ENCODE measurements around the gene GFRA1.
A peak's percentile ranks its signal among the peaks of the same experiment; 100 is the strongest.

Gene GFRA1

GRCh38 chr10:116270771-116271592 lies 2.0 kb downstream of the GFRA1 start:
- no peak for DNase-seq

- DNase-seq: no peak
These were observed 2.8 kb downstream of the GFRA1 start for GRCh38 chr10:116270126-116270770.

DNA sequence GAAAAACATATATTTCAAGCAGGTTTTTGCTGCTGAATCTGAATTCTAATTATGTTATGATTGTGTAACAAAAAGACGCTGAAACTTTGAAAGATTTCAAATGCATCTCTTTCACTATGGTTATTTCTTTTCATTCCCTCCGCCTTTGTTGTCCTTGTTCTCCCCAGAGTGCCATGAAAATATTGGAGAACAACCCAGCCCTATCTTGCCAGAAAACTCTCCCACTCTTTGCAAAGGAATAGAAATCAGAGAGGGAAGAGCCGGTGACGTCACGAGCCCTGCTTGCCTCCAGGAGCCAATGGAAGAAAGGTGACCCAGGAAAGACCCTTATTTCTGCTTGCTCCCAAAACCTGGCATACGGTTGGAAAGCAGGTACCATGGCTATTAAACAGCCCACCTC lies 3.4 kb downstream of the GFRA1 start:
- no peak for DNase-seq

DNA sequence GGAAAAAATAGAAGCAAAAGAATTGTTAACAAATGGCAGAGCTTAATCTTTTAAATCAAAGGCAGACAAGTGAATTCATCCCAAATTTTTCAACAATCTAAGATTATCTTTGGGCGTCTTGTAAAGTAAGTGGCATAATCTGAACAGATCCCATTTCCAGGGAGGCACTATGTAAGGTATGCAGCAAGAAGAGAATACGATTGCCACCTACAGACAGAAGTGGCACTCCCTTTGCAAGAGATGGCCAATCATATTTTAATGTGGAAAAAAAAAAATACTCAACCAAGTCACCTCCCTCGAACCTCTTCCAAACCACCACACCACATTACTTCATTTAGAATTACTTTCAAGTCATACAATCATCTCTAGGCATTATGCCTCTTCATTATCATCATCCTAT lies 4.0 kb downstream of the GFRA1 start:
- DNase-seq: no peak

DNA sequence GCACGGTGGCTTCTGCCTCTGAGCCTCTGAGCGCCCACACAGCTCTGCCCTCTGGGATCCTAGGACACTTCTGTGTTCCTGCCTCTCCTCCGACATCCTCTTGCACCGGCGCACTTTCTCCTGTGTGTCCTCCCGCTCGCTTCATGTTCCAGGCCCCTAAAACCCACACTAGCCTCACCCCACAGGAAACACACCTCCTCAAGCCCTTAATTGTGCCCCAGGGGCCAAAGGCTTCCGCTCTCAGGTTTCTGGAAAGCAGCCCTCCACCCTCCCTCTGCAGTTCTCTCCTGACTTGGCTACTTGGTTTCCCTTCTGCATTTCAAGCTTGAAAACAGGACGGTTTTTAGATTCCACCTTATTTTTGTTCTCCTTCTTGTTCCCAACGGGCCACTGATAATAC lies 7.3 kb downstream of the GFRA1 start:
- peak; percentile 67 for DNase-seq

GRCh38 chr10:116263870-116264655 lies 8.9 kb downstream of the GFRA1 start:
- DNase-seq: peak; percentile 65

GRCh38 chr10:116262678-116263077 lies 10.3 kb downstream of the GFRA1 start:
- DNase-seq: no peak

- DNase-seq: no peak
These were observed 12.4 kb downstream of the GFRA1 start for GRCh38 chr10:116260599-116260998.

DNA sequence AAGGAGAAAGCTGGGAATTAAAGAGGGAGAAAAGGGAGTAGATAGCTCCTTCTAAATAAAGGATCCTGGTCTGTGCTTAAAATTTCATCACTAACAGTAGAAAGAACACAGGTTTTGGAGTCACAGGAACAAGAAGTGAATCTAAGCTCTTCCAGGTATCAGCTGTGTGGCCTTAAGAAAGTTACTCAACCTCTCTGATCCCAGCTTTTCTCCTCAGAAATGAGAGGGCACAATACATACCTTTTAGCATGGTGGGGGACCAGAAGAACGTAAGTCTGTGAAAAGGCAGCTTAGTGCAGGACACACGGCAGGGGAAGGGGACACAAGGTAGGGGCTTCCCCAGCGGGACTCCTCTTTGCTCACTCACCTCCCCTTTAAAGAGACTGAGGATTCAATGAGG lies 13.4 kb downstream of the GFRA1 start:
- DNase-seq: no peak

DNA sequence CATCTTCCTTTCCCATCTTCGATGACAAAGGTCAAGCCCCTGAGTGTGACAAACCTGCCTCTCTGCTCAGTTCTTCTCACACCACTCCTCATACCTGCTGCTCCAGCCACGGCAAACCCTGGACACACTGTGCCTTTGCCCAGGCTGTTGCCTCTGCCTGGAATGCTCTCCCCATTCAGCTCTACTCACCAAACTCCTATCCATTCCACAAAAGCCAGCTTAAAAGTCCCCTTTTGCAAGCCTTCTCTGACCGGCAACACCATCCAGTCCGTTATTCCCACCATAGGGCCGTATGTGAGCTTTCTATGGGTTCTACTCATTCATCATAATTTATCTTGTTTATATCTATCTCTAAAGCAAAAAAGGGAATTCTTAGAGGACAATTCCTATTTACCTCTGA lies 15.2 kb downstream of the GFRA1 start:
- DNase-seq: no peak

DNA sequence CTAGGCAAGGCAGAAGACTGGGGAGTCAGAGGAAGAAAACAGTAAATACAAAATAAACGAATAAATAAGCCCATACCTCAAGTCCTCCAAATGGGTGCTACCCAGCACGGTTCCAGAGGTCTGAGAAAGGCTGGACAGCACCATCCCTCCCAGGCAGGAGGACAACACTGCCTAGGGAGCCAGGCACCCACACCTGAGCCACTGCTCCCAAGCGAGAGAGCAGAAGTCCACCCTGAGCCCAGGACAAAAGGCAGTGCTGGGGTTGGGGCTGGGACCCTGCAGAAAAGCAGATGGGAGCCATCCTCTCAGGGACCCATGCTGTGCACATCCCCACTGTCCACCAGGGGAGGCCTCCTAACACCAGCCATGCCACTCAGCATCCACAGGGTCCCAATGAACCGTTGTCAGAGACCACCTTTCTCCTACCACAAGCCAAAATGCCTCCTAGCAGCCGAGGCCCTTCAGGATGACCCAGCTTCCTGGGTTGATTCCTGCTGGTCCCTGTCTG lies 16.2 kb downstream of the GFRA1 start:
- no peak for DNase-seq

DNA sequence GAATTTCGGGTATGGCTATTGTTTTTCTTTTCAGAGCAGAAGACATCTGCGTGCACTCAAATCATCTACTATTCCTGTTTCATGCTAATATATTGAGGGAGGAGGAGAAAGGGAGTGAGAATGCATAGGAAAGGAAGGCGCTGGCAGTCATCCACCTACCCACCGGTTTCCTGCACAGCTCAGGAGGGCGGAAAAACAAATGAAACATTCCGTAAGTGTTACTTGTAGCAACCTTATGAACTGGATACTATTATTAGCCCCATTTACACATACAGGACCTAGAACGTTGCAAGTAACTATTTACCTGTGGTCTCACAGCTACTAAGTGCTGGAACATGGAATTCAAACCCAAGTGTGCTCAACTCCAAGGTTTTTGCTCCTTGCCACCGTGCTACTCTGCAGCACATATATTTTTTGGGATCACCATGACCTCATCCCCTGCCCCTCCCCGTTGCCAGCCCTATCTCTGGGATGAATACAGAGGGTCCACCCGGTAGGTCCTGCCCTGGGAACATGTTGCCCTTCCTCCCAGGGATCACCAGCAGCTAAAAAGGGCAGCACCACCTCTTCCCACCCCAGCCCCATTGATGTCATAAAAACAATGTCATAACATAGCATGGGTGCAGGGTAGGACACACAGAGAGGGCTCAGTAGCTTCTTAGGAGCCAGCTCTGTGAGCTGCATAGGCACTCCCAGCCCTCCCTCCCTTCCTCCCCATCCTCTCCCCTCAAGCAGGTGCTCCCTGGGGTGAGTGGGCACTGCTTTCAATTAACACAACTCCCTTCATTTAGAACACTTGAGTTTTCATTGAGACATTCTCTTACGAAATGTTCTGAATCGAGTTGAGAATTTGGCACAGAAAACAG lies 16.9 kb downstream of the GFRA1 start:
- DNase-seq: no peak

DNA sequence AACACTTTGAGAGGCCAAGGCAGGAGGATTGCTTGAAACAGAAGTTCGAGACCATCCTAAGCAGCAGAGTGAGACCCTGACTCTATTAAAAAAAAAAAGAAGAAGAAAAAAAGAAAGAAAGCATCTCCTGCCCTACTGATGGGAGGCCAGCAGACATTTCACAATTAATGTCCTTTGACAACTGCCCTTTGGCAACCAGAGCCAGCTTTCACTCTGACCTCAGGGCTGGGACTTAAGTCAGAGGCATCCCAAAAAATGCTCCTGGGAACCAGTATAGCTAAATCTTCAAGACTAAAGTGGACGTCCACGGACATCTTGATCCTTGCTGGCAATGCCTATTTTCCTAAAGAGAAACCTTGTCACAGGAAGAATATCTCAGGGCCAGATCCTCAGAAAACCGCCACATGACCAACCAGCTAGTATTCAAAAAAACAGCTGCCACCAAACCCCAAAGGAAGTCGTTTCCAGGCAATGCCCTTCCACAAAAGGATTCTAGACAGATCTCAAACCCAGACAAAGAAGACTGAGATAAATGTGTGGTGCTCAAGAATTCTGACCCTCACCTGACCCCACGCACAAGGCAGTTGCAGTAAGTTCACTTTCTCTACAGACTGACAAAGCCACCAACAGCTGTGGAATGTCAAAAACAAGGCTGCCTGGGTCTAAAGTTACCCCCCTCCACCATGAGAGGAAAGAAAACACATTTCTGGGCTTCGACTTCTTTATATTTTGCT lies 18.4 kb downstream of the GFRA1 start:
- no peak for DNase-seq

- no peak for DNase-seq
These were observed 19.3 kb downstream of the GFRA1 start for GRCh38 chr10:116253716-116254115.

DNA sequence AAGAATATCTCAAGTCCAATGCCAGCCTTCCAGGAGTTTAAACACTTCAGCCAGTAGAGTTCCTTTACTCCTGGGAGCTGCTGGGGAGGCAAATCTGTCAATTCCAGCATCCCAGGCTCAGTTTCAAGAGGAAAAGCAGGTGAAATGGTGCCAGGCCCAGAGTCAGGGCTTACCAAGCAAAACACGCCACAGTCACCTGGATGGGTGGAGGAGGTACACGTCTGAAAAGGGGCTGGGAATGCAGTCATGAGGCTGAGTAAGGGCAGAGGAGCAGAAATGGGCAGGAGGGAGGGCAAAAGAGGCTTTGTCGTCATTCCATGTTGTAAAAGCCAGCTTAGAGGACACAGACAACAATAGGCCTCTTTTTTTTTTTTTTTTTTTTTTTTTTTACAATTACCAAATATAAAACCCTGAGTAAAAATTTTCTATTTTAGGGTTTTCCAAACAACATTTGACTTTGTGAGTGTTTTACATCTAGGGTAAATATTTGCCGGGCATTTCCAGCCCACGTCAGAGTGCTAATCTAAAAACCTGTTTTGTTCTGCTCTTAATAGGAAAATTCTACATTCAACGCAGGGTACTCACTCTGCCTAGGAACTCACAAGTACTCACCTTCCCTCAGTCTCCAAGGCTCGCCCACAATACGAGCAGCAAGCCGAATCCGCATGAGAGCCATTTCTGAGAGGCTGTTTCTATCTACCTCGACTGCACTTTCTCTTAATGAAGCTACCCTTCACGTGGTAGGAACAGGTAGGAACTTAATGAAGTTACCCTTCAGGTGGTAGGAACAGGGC lies 21.2 kb downstream of the GFRA1 start:
- no peak for DNase-seq

DNA sequence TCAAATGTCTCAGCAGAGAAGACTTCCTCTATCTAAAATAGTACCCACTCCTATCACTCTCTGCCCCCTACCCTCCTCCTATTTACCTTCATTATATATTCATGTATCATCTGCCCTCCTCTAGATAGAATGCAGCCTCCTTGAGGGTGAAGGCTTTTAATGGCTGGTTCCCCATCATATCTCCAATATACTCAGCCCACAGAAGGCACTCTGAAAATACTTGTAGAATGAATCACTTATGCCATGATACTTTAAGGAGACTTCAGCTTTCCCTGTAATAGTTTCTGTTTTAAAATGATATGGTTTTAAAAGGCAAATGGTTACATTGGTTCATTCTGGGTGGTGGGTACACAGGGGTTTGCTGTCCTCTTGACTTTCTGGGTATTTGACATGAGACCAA lies 25.3 kb downstream of the GFRA1 start:
- no peak for DNase-seq

DNA sequence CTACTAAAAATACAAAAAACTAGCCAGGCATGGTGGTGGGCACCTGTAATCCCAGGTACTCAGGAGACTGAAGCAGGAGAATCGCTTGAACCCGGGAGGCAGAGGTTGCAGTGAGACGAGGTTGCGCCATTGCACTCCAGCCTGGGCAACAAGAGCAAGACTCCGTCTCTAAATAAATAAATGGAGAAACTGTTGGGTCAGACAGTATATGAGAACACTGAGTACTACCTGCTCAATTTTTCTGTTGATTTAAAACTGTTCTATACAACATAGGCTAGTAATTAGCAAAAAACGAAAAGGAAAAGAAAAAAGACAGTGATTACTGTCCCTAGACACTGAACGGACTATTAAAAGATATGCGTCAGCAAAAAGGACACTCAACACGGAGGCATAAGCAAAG lies 26.7 kb downstream of the GFRA1 start:
- no peak for DNase-seq

DNA sequence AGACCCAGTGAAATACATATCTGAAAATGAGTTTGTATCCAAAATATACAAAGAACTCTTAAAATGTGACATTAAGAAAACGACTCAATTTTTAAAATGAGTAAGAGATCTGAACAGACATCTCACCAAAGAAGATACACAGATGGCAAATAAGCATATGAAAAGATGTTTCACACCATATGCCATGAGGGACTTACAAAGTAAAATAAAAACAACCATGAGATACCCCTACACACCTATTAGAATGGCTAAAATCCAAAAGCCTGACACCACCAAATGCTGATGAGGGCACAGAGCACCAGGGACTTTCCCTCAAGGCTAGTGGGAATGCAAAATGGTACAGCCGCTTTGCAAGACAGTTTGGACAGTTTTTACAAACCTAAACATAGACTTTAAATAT lies 27.9 kb downstream of the GFRA1 start:
- no peak for DNase-seq

DNA sequence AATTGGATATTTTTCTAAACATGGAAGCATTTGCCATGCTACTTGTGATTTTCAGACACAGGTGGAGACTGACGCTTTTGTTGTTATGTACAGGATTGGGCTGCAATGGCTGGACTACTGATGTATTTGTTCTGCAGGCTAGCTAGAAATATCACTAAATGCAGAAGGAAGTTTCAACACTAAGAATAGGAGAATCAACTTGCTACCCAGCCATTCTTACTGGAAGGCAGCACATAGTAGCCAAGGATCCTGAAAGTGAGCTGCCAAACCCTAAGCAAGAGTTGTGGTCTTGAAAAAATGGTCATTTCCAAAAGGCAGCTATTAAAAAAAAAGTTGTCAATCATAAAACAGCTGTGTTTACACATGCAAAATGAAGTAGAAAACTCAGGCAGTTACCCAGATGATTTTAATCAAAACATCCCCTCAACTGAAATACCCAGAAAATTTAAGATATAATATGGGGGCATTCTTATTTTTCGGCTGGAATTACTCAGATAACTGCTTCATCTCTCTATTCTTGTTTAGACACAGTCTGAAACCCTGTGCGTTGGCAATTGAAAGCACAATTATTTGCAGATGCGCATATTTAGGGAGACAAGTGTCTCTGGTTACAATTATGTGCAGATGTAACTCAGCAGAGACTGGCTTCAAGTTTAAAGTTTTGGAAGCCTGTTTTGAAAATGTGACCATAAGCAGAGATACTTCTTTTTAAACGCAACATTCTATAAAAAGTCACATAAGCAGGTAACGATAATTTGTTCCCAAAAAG lies 31.2 kb downstream of the GFRA1 start:
- DNase-seq: no peak

DNA sequence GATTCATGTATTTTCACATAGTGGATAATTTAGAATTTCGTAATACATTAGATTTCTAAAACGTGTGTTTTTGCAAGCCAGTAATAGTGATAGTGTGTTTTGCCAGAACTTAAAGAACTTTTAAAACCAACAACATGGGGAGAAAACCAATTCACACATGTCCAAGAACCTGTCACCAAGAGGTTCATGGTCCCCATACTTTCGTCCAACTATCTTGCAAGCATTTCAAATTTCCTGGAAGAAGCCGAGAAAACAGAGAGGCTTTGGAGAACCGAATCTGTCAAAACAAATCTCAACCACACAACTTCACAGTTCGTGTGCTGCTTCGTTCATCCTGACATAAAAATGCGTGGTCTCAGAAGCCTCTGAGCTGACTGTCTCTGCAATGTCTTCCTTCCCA lies 31.9 kb downstream of the GFRA1 start:
- DNase-seq: no peak

All from islet precursor cell (in vitro differentiated cells).